ENCODE results near the gene MFSD12.

Gene MFSD12

GRCh38 chr19:3591876-3592613, 34.7 kb upstream of the MFSD12 start:
- DNase-seq (ENCODE audit: low read depth) = no peak
- no peak for TF ChIP-seq CTCF (conservative IDR thresholded peaks at IDR 0.05; ENCODE audit: low read depth, low read length)
- no peak overlapping the region for H3K4me3 ChIP-seq (ENCODE audit: low read length)

- H3K4me3 ChIP-seq (ENCODE audit: low read length) = no peak overlapping the region
- DNase-seq (ENCODE audit: low read depth) = no peak
- no peak for TF ChIP-seq CTCF (conservative IDR thresholded peaks at IDR 0.05; ENCODE audit: low read depth, low read length)
Measured at GRCh38 chr19:3590991-3591659, 33.7 kb upstream of the MFSD12 start.

- no peak for DNase-seq (ENCODE audit: low read depth)
- no peak for TF ChIP-seq CTCF (conservative IDR thresholded peaks at IDR 0.05; ENCODE audit: low read depth, low read length)
- H3K4me3 ChIP-seq (ENCODE audit: low read length) = no peak overlapping the region
Measured at GRCh38 chr19:3589949-3590348, 32.6 kb upstream of the MFSD12 start.

- no peak for TF ChIP-seq CTCF (conservative IDR thresholded peaks at IDR 0.05; ENCODE audit: low read depth, low read length)
- no peak overlapping the region for H3K4me3 ChIP-seq (ENCODE audit: low read length)
- no peak for DNase-seq (ENCODE audit: low read depth)
Measured at GRCh38 chr19:3589439-3589838, 32.1 kb upstream of the MFSD12 start.

- no peak overlapping the region for H3K4me3 ChIP-seq (ENCODE audit: low read length)
- TF ChIP-seq CTCF (conservative IDR thresholded peaks at IDR 0.05; ENCODE audit: low read depth, low read length) = no peak
- DNase-seq (ENCODE audit: low read depth) = no peak
Measured at GRCh38 chr19:3586707-3587346, 29.4 kb upstream of the MFSD12 start.

- DNase-seq (ENCODE audit: low read depth) = no peak
- peak; percentile 56 for TF ChIP-seq CTCF (conservative IDR thresholded peaks at IDR 0.05; ENCODE audit: low read depth, low read length)
- H3K4me3 ChIP-seq (ENCODE audit: low read length) = no peak overlapping the region
Measured at GRCh38 chr19:3586127-3586626, 28.8 kb upstream of the MFSD12 start.

All from retinal pigment epithelial cell (primary cell).